Measurements from ENCODE around the gene OR51B2. TPM values are rescaled to one million over a fixed set of nuclear protein-coding genes. Genes with fewer than 3 reads are reported as not detected.

OR51B2 gene
- total RNA-seq, 1 experiment from 2014 or later, result not detected

GRCh38 chr11:5275369-5276110 is 48.6 kb downstream of the OR51B2 start:
- H3K4me3 Mint-ChIP-seq (ENCODE audit: low read depth, unreplicated experiment), result no peak overlapping the region
- H3K36me3 Mint-ChIP-seq (ENCODE audit: insufficient read depth, unreplicated experiment), result no peaks in the 10 kb centered on the region

DNA sequence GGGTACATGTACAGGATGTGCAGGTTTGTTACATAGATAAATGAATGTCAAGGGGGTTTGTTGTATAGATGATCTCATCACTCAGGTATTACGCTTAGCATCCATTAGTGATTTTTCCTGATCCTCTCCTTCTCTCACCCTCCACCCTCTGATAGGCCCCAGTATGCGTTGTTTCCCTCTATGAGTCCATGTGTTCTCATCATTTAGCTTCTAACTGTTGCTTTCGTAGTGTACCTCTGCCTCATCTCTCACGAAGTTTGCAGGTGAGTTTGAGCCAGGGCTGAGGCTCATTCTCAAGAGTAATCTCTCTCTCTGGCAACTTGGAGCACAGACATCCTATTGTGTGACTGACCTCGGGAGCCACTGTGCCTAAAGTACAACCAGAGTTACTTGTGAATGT is 49.7 kb downstream of the OR51B2 start:
- Mint-ChIP-seq H3K36me3 (ENCODE audit: insufficient read depth, unreplicated experiment) (no peaks in the 10 kb centered on the region), H3K27ac (ENCODE audit: unreplicated experiment) (no peak overlapping the region), H3K4me1 (ENCODE audit: low read depth, unreplicated experiment) (no peaks in the 10 kb centered on the region), H3K9me3 (ENCODE audit: low read depth, unreplicated experiment) (no peaks in the 10 kb centered on the region), H3K27me3 (ENCODE audit: unreplicated experiment) (peaks cover 9% of the 10 kb centered on the region), H3K4me3 (ENCODE audit: low read depth, unreplicated experiment) (no peak overlapping the region)
- no peak for TF ChIP-seq CTCF (IDR thresholded peaks at IDR 0.05; ENCODE audit: unreplicated experiment)
- BruUV-seq (replicated peaks), result no TSS peak
- no peak for DNase-seq
- intact Hi-C loops (cut with micrococcal nuclease; ENCODE audit: unreplicated experiment), result no loop called here
- CTCF ChIA-PET, result no interaction called here

More at GRCh38 chr11:5275369-5276110, 48.6 kb downstream of the OR51B2 start:
- CTCF ChIA-PET, result no interaction called here
- BruUV-seq (replicated peaks), result no TSS peak
- Mint-ChIP-seq H3K27me3 (ENCODE audit: unreplicated experiment) (no peaks in the 10 kb centered on the region), H3K9me3 (ENCODE audit: low read depth, unreplicated experiment) (no peaks in the 10 kb centered on the region), H3K4me1 (ENCODE audit: low read depth, unreplicated experiment) (peaks cover 3% of the 10 kb centered on the region), H3K27ac (ENCODE audit: unreplicated experiment) (no peak overlapping the region)
- intact Hi-C loops (cut with micrococcal nuclease; ENCODE audit: unreplicated experiment), result no loop called here
- no peak for DNase-seq
- TF ChIP-seq CTCF (IDR thresholded peaks at IDR 0.05; ENCODE audit: unreplicated experiment), result no peak

Other genes with a start within 250 kb of the OR51B2 start
- not detected in 2 replicates for gene OR52A5, start 185.9 kb downstream of the OR51B2 start, total RNA-seq (2022)
- gene OR52A1, start 169.5 kb downstream of the OR51B2 start, total RNA-seq (2022), result not detected in 2 replicates
- not detected in 2 replicates for gene OR51V1, start 123.6 kb downstream of the OR51B2 start, total RNA-seq (2022)
- not detected in 2 replicates for gene HBB, start 97.2 kb downstream of the OR51B2 start, total RNA-seq (2022)
- not detected in 2 replicates for gene HBD, start 89.8 kb downstream of the OR51B2 start, total RNA-seq (2022)
- gene HBG1, start 74.4 kb downstream of the OR51B2 start, total RNA-seq (2022), result not detected in 2 replicates
- not detected in 2 replicates for gene HBG2, start 69.5 kb downstream of the OR51B2 start, total RNA-seq (2022)
- not detected in 2 replicates for gene HBE1, start 54.4 kb downstream of the OR51B2 start, total RNA-seq (2022)
- not detected in 2 replicates for gene OR51B4, start 22.4 kb downstream of the OR51B2 start, total RNA-seq (2022)
- gene OR51B5, start 19.2 kb upstream of the OR51B2 start, total RNA-seq (2022), result not detected in 2 replicates
- gene OR51B6, start 27.2 kb upstream of the OR51B2 start, total RNA-seq (2022), result not detected in 2 replicates
- not detected in 2 replicates for gene OR51M1, start 59.5 kb upstream of the OR51B2 start, total RNA-seq (2022)
- gene OR51Q1, start 97.8 kb upstream of the OR51B2 start, total RNA-seq (2022), result not detected in 2 replicates
- gene OR51I1, start 117.2 kb upstream of the OR51B2 start, total RNA-seq (2022), result not detected in 2 replicates
- not detected in 2 replicates for gene OR51I2, start 125.0 kb upstream of the OR51B2 start, total RNA-seq (2022)
- not detected in 2 replicates for gene OR52D1, start 164.4 kb upstream of the OR51B2 start, total RNA-seq (2022)
- not detected in 2 replicates for gene UBQLN3, start 185.7 kb upstream of the OR51B2 start, total RNA-seq (2022)
- gene UBQLNL, start 192.4 kb upstream of the OR51B2 start, total RNA-seq (2022), result 0.14 and 0.51 TPM in 2 replicates
- not detected in 2 replicates for gene OR52H1, start 224.2 kb upstream of the OR51B2 start, total RNA-seq (2022)